IMR-90 (cell line): ENCODE measurements around the gene PLXNA4. TPM values are rescaled to one million over a fixed set of nuclear protein-coding genes. Genes with fewer than 3 reads are reported as not detected.

Experiments used
- ATAC-seq: fragments of 200-7000 bp; cut with Tn5 transposase; 2 replicates; pipeline ENCODE4 v1.9.1; 2020; ENCODE audit warnings: low read depth, mild to moderate bottlenecking, moderate library complexity
- BruUV-seq: library from RNA; stranded (reverse); fragments of 400-500 nt; replicated peaks from 2 replicates; lab custom pipeline; 2021; lab: Mats Ljungman, UMichigan
- CTCF ChIA-PET: fragments of 300-600 bp; formaldehyde crosslinking; extraction: SDS; loops from one replicate; lab custom pipeline; 2021; ENCODE audit warnings: antibody characterized with exemption; lab: Yijun Ruan, JAX
- POLR2A ChIA-PET: fragments of 300-600 bp; sonication (Branson Sonifier 250); formaldehyde crosslinking; loops from one replicate; lab custom pipeline; 2022; ENCODE audit warnings: antibody characterized with exemption; ENCODE audit not compliant: unreplicated experiment; lab: Charles Lee
- DNase-seq: peaks from one replicate; pipeline ENCODE4 v3.0.0; 2013
- H2AFZ ChIP-seq: replicated peaks from 2 replicates; pipeline ENCODE3; 2013; ENCODE audit warnings: low read length, mild to moderate bottlenecking; ENCODE audit not compliant: poor library complexity
- H2AK5ac ChIP-seq: 2 replicates; pipeline ENCODE4 v1.6.1; 2013; ENCODE audit warnings: low read depth, low read length, inconsistent platforms
- H2AK9ac ChIP-seq: replicated peaks from 2 replicates; pipeline ENCODE3; 2013; ENCODE audit warnings: mild to moderate bottlenecking, low read depth, low read length, moderate library complexity; ENCODE audit not compliant: poor library complexity
- H2BK120ac ChIP-seq: 2 replicates; pipeline ENCODE4 v1.6.1; 2013; ENCODE audit warnings: low read depth, low read length, inconsistent platforms
- H2BK15ac ChIP-seq: 3 replicates; pipeline ENCODE4 v1.6.1; 2013; ENCODE audit warnings: low read depth, low read length, inconsistent platforms
- H2BK20ac ChIP-seq: 2 replicates; pipeline ENCODE4 v1.6.1; 2013; ENCODE audit warnings: low read depth, mild to moderate bottlenecking, inconsistent platforms, low read length, moderate library complexity
- H2BK5ac ChIP-seq: 2 replicates; pipeline ENCODE4 v1.6.1; 2013; ENCODE audit warnings: mild to moderate bottlenecking, low read depth, low read length, inconsistent platforms; ENCODE audit not compliant: poor library complexity, severe bottlenecking
- H3K14ac ChIP-seq: replicated peaks from 2 replicates; pipeline ENCODE4 v1.6.1; 2013; ENCODE audit warnings: low read depth, low read length, inconsistent platforms
- H3K18ac ChIP-seq: 2 replicates; pipeline ENCODE4 v1.6.1; 2013; ENCODE audit warnings: low read depth, low read length, control low read depth
- H3K23ac ChIP-seq: 2 replicates; pipeline ENCODE4 v1.6.1; 2013; ENCODE audit warnings: low read depth, low read length, inconsistent platforms
- H3K27ac ChIP-seq: 2 replicates; pipeline ENCODE4 v1.5.1; 2013; ENCODE audit warnings: mild to moderate bottlenecking, control low read depth, low read length; ENCODE audit not compliant: insufficient read depth
- H3K27me3 ChIP-seq: 2 replicates; pipeline ENCODE4 v1.6.1; 2013; ENCODE audit warnings: low read length; ENCODE audit not compliant: control insufficient read depth, insufficient read depth
- H3K36me3 ChIP-seq: 2 replicates; pipeline ENCODE4 v1.6.1; 2013; ENCODE audit warnings: low read length, mixed read lengths; ENCODE audit not compliant: control insufficient read depth, insufficient read depth
- H3K4ac ChIP-seq: 2 replicates; pipeline ENCODE4 v1.6.1; 2013; ENCODE audit warnings: low read depth, low read length, inconsistent platforms
- H3K4me1 ChIP-seq: 2 replicates; pipeline ENCODE4 v1.6.1; 2013; ENCODE audit warnings: low read length, mixed read lengths; ENCODE audit not compliant: control insufficient read depth, insufficient read depth
- H3K4me2 ChIP-seq: 2 replicates; pipeline ENCODE4 v1.6.1; 2013; ENCODE audit warnings: low read depth, mild to moderate bottlenecking, control low read depth, low read length, moderate library complexity
- H3K4me3 ChIP-seq: 2 replicates; pipeline ENCODE4 v1.5.1; 2013; ENCODE audit warnings: low read depth, mild to moderate bottlenecking, control low read depth, low read length, moderate library complexity; ENCODE audit not compliant: insufficient read depth
- H3K56ac ChIP-seq: 2 replicates; pipeline ENCODE4 v1.6.1; 2013; ENCODE audit warnings: low read length, inconsistent platforms; ENCODE audit not compliant: insufficient read depth; ENCODE audit errors: extremely low read depth
- H3K79me1 ChIP-seq, 2 experiments: 2 replicates each; pipeline ENCODE4 v1.6.1; 2013; ENCODE audit warnings: low read length in 2 of 2, inconsistent platforms in 1 of 2, low read depth in 1 of 2
- H3K9ac ChIP-seq: 2 replicates; pipeline ENCODE4 v1.6.1; 2013; ENCODE audit warnings: low read depth, low read length, control low read depth
- H3K9me1 ChIP-seq: 2 replicates; pipeline ENCODE4 v1.6.1; 2013; ENCODE audit warnings: low read length, inconsistent platforms; ENCODE audit not compliant: insufficient read depth
- H3K9me3 ChIP-seq: 2 replicates; pipeline ENCODE4 v1.6.1; 2013; ENCODE audit warnings: low read length; ENCODE audit not compliant: control insufficient read depth, insufficient read depth
- H4K20me1 ChIP-seq: 2 replicates; pipeline ENCODE4 v1.6.1; 2013; ENCODE audit warnings: low read length, inconsistent platforms; ENCODE audit not compliant: insufficient read depth
- H4K5ac ChIP-seq: 2 replicates; pipeline ENCODE4 v1.6.1; 2013; ENCODE audit warnings: mild to moderate bottlenecking, low read depth, low read length, control low read depth
- H4K8ac ChIP-seq, 2 experiments: 2 replicates each; pipeline ENCODE4 v1.6.1; 2013; ENCODE audit warnings: low read depth in 2 of 2, low read length in 2 of 2, control low read depth in 1 of 2, inconsistent platforms in 1 of 2
- H4K91ac ChIP-seq: 2 replicates; pipeline ENCODE4 v1.6.1; 2013; ENCODE audit warnings: low read depth, low read length, inconsistent platforms; ENCODE audit not compliant: insufficient read depth
- BHLHE40 ChIP-seq: fragments of 150-350 bp; IDR thresholded peaks from 2 replicates; pipeline ENCODE4 v1.6.1; 2016; ENCODE audit warnings: mild to moderate bottlenecking, low read depth, low read length
- CEBPB ChIP-seq: IDR thresholded peaks from 2 replicates; pipeline ENCODE4 v1.6.1; 2012; ENCODE audit warnings: low read depth, low read length, improper control_type of control experiment
- CHD1 ChIP-seq: IDR thresholded peaks from 2 replicates; pipeline ENCODE4 v1.6.1; 2012; ENCODE audit warnings: low read depth, low read length, improper control_type of control experiment
- CTCF ChIP-seq: conservative IDR thresholded peaks from 2 replicates; pipeline ENCODE4 v1.5.1; 2012; ENCODE audit warnings: mild to moderate bottlenecking, low read depth, low read length, improper control_type of control experiment
- ELK1 ChIP-seq: fragments of 150-350 bp; IDR thresholded peaks from 2 replicates; pipeline ENCODE4 v1.6.1; 2016; ENCODE audit warnings: low read depth, mild to moderate bottlenecking, low read length, moderate library complexity, borderline replicate concordance
- FOS ChIP-seq: fragments of 150-350 bp; IDR thresholded peaks from 2 replicates; pipeline ENCODE4 v1.6.1; 2016; ENCODE audit warnings: low read depth, low read length
- MAFK ChIP-seq: IDR thresholded peaks from 2 replicates; pipeline ENCODE4 v1.6.1; 2012; ENCODE audit warnings: low read depth, low read length, improper control_type of control experiment
- MXI1 ChIP-seq: IDR thresholded peaks from 2 replicates; pipeline ENCODE4 v1.6.1; 2012; ENCODE audit warnings: low read depth, mild to moderate bottlenecking, low read length, moderate library complexity, borderline replicate concordance
- NFE2L2 ChIP-seq: fragments of 150-350 bp; IDR thresholded peaks from 2 replicates; pipeline ENCODE4 v1.6.1; 2016; ENCODE audit warnings: low read depth, mild to moderate bottlenecking, low read length
- POLR2A ChIP-seq: IDR thresholded peaks from 2 replicates; pipeline ENCODE4 v1.6.1; 2012; ENCODE audit warnings: mild to moderate bottlenecking, low read depth, low read length
- RAD21 ChIP-seq: IDR thresholded peaks from 2 replicates; pipeline ENCODE4 v1.6.1; 2012; ENCODE audit warnings: low read length, improper control_type of control experiment
- RCOR1 ChIP-seq: IDR thresholded peaks from 2 replicates; pipeline ENCODE4 v1.6.1; 2012; ENCODE audit warnings: mild to moderate bottlenecking, low read length, improper control_type of control experiment; ENCODE audit not compliant: insufficient replicate concordance
- RFX5 ChIP-seq: IDR thresholded peaks from 2 replicates; pipeline ENCODE4 v1.8.0; 2012; ENCODE audit warnings: low read depth, mild to moderate bottlenecking, low read length, moderate library complexity
- SMC3 ChIP-seq: fragments of 150-350 bp; IDR thresholded peaks from 2 replicates; pipeline ENCODE4 v1.6.1; 2016; ENCODE audit warnings: low read depth, mild to moderate bottlenecking, antibody characterized with exemption, low read length, moderate library complexity
- WGBS, 2 experiments: methylation state at CpG; one replicate each; pipeline versions ENCODE4 v1.1.5 to v1.1.7; 2013; ENCODE audit warnings: missing lambda C conversion rate in 2 of 2; ENCODE audit not compliant: insufficient read length in 1 of 2; ENCODE audit errors: extremely low coverage in 2 of 2; 5-methylcytosine and 5-hydroxymethylcytosine counted together
- dilution Hi-C: fragments of 300-500 bp; cut with HindIII; formaldehyde crosslinking; loops from one replicate; pipeline ENCODE4 v1.14.3; 2018; ENCODE audit warnings: low sequenced_read_pairs; ENCODE audit not compliant: unreplicated experiment
- in situ Hi-C: fragments of 300-500 bp; cut with MboI; formaldehyde crosslinking; loops from 3 replicates; pipeline ENCODE4 v1.14.3; 2019; ENCODE audit warnings: low sequenced_read_pairs, inconsistent platforms, mixed read lengths
- intact Hi-C: fragments of 100-400 bp; cut with micrococcal nuclease; formaldehyde crosslinking; loops from 2 replicates; pipeline ENCODE4 v1.10.0; 2022
- polyA plus RNA-seq, 3 experiments: library from polyadenylated mRNA; depleted of rRNA; stranded (reverse); fragments of >200 nt; gene quantifications; 2 replicates each; pipeline ENCODE4 v1.2.3, GENCODE V29; 2012; ENCODE audit warnings: low replicate concordance in 1 of 3
- total RNA-seq: library from RNA; depleted of rRNA; stranded (reverse); fragments of >200 nt; gene quantifications from 2 replicates; pipeline ENCODE4 v1.2.3, GENCODE V29; 2012
- TF ChIP-seq, protein P1 (sequence below): fragments of 150-350 bp; IDR thresholded peaks from 2 replicates; pipeline ENCODE4 v1.6.1; 2017; ENCODE audit warnings: mild to moderate bottlenecking, antibody characterized with exemption, low read length, low read depth

The PLXNA4 gene
- total and polyA plus RNA-seq, 2 of the 4 experiments (the other 2 are of a cell fraction) = under 0.01 TPM

DNA sequence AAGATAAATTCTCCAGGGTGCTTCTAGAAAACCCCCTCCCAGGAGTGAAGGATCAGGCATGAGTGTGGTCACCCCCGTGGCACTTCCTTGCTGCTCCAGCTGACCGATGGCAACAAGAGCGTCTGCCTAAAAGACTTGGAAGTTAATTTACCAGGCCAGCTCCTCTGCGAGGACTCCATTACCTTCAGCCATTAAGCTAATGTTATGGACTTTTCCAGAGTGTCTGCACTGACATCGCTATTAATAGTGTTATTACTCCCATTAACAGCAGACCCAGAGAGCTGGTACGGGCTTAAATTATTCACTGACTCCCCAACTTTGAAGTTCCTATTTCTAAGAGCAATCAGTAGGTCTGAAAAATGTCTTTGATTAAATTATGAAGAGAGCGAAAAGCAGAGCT, 345.8 kb downstream of the PLXNA4 start:
- ATAC-seq = no peak
- ChIA-PET CTCF (no interaction called here), POLR2A (no interaction called here)
- no peak overlapping the region for H2AK9ac ChIP-seq
- H2AK5ac ChIP-seq = no peak overlapping the region
- H3K9me1 ChIP-seq = no peaks in the 10 kb centered on the region
- no peak for DNase-seq
- no peak overlapping the region for H4K5ac ChIP-seq
- no peak overlapping the region for H3K56ac ChIP-seq
- intact Hi-C loops (no loop called here), dilution Hi-C loops (no loop called here), in situ Hi-C loops (no loop called here)
- H3K9ac ChIP-seq = no peak overlapping the region
- no peak overlapping the region for H3K14ac ChIP-seq
- no peak overlapping the region for H2BK20ac ChIP-seq
- no peaks in the 10 kb centered on the region for H3K36me3 ChIP-seq
- no peak for TF ChIP-seq FOS
- TF ChIP-seq NFE2L2 = no peak
- no peak for TF ChIP-seq POLR2A
- no peak for TF ChIP-seq SMC3
- no peak for TF ChIP-seq ELK1
- TF ChIP-seq BHLHE40 = no peak
- no peak for TF ChIP-seq RCOR1
- no peak for TF ChIP-seq MAFK
- TF ChIP-seq MXI1 = no peak
- no peak for TF ChIP-seq RFX5
- no peak for TF ChIP-seq RAD21
- no peak for TF ChIP-seq CTCF
- TF ChIP-seq, protein P1, sequence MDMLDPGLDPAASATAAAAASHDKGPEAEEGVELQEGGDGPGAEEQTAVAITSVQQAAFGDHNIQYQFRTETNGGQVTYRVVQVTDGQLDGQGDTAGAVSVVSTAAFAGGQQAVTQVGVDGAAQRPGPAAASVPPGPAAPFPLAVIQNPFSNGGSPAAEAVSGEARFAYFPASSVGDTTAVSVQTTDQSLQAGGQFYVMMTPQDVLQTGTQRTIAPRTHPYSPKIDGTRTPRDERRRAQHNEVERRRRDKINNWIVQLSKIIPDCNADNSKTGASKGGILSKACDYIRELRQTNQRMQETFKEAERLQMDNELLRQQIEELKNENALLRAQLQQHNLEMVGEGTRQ = no peak
- TF ChIP-seq CHD1 = no peak
- no peak for TF ChIP-seq CEBPB
- no peaks in the 10 kb centered on the region for H3K27me3 ChIP-seq
- no peaks in the 10 kb centered on the region for H4K20me1 ChIP-seq
- WGBS, 2 experiments = no CpG with 5 or more reads among the region's 7 CpGs
- no peak overlapping the region for H2BK5ac ChIP-seq
- H2BK120ac ChIP-seq = no peak overlapping the region
- H2AFZ ChIP-seq = no peak overlapping the region
- no peak overlapping the region for H3K4me2 ChIP-seq
- no peak overlapping the region for H3K4me3 ChIP-seq
- no TSS peak for BruUV-seq
- no peak overlapping the region for H4K8ac ChIP-seq
- H4K91ac ChIP-seq = no peak overlapping the region
- no peaks in the 10 kb centered on the region for H3K79me1 ChIP-seq
- no peaks in the 10 kb centered on the region for H3K9me3 ChIP-seq
- no peak overlapping the region for H3K23ac ChIP-seq
- H3K4me1 ChIP-seq = no peaks in the 10 kb centered on the region
- no peak overlapping the region for H3K27ac ChIP-seq
- H3K18ac ChIP-seq = no peak overlapping the region
- H3K4ac ChIP-seq = no peak overlapping the region
- no peak overlapping the region for H2BK15ac ChIP-seq
